Stomach (tissue), 4 donors: ENCODE measurements around the gene LRRC55.

Source experiments
- EP300 ChIP-seq: sonication (generic); formaldehyde crosslinking; IDR thresholded peaks from one replicate; pipeline ENCODE4 v1.6.1; 2017; ENCODE audit warnings: antibody characterized with exemption
- POLR2A ChIP-seq, 4 donors: fragments of 450-650 bp; IDR thresholded peaks; one replicate each; pipeline ENCODE4 v1.6.1; 2016; ENCODE audit warnings: antibody characterized with exemption in 4 of 4, control low read depth in 2 of 4, mild to moderate bottlenecking in 1 of 4, moderate library complexity in 1 of 4
- POLR2AphosphoS5 ChIP-seq, 3 donors: sonication (generic); formaldehyde crosslinking; IDR thresholded peaks; one replicate each; pipeline ENCODE4 v1.6.1; 2016; ENCODE audit warnings: antibody characterized with exemption in 3 of 3
- TF ChIP-seq, protein P1 (sequence below), 7 experiments: fragments of 450-650 bp in 4 of 7; fragments of 200-600 bp in 3 of 7; sonication (generic) in 3 of 7; IDR thresholded peaks; one replicate each; pipeline ENCODE4 v1.5.1; 2016 to 2019; ENCODE audit warnings: antibody characterized with exemption in 7 of 7, control low read depth in 2 of 7, mild to moderate bottlenecking in 1 of 7

DNA sequence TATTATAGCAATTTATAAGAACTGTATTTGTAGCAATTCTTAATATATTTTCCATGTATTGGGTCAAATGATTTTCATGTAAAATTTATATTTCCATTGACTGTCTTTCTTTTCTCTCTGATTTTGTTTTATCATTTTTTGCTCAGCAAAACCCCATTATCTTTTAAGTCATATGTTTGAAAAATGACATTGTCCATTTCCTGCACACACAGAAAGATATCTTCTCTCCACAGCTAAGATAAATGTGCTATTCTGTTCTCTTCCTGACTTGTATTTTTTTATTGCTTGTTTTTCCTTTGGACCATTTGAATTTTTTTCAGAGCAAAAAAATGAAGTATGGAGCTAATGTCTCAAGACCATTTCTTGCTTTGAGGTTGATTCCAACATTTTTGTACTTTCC, 6.3 kb upstream of the LRRC55 start:
- TF ChIP-seq POLR2AphosphoS5 (IDR thresholded peaks at IDR 0.05), result no peak
- TF ChIP-seq, protein P1, sequence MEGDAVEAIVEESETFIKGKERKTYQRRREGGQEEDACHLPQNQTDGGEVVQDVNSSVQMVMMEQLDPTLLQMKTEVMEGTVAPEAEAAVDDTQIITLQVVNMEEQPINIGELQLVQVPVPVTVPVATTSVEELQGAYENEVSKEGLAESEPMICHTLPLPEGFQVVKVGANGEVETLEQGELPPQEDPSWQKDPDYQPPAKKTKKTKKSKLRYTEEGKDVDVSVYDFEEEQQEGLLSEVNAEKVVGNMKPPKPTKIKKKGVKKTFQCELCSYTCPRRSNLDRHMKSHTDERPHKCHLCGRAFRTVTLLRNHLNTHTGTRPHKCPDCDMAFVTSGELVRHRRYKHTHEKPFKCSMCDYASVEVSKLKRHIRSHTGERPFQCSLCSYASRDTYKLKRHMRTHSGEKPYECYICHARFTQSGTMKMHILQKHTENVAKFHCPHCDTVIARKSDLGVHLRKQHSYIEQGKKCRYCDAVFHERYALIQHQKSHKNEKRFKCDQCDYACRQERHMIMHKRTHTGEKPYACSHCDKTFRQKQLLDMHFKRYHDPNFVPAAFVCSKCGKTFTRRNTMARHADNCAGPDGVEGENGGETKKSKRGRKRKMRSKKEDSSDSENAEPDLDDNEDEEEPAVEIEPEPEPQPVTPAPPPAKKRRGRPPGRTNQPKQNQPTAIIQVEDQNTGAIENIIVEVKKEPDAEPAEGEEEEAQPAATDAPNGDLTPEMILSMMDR (IDR thresholded peaks at IDR 0.05), result no peak
- TF ChIP-seq POLR2A (IDR thresholded peaks at IDR 0.05), result no peak
- TF ChIP-seq EP300, result no peak
